Neural progenitor cell (in vitro differentiated cells): ENCODE data around the gene HEPH. TPM values are rescaled to one million over a fixed set of nuclear protein-coding genes. Genes with fewer than 3 reads are reported as not detected.
"Not testable (repeated sequence)": the region's sequence is repeated elsewhere in the genome, so short reads cannot be mapped to it uniquely, and the experiment has no call there.

Experiments used
- DNase-seq: peaks from one replicate; pipeline ENCODE4 v3.0.0-alpha.2; 2016; ENCODE audit warnings: low spot score
- H2AFZ ChIP-seq: fragments of 200-600 bp; sonication (generic); replicated peaks from 2 replicates; pipeline ENCODE4 v1.6.1; 2016; ENCODE audit warnings: antibody characterized with exemption
- H3F3A ChIP-seq: fragments of 200-600 bp; sonication (generic); 2 replicates; pipeline ENCODE4 v1.6.1; 2016; ENCODE audit warnings: antibody characterized with exemption, low read depth
- H3K27ac ChIP-seq: fragments of 200-600 bp; sonication (generic); 2 replicates; pipeline ENCODE4 v1.5.1; 2016; ENCODE audit warnings: mild to moderate bottlenecking
- H3K27me3 ChIP-seq: fragments of 200-600 bp; sonication (generic); 2 replicates; pipeline ENCODE4 v1.6.1; 2016; ENCODE audit warnings: mild to moderate bottlenecking, moderate library complexity
- H3K36me3 ChIP-seq: fragments of 200-600 bp; sonication (generic); 2 replicates; pipeline ENCODE4 v1.5.1; 2016
- H3K4me1 ChIP-seq: fragments of 200-600 bp; sonication (generic); 2 replicates; pipeline ENCODE4 v1.6.1; 2016; ENCODE audit warnings: mixed run types
- H3K4me2 ChIP-seq: fragments of 200-600 bp; sonication (generic); 2 replicates; pipeline ENCODE4 v1.6.1; 2016
- H3K4me3 ChIP-seq: fragments of 200-600 bp; sonication (generic); 2 replicates; pipeline ENCODE4 v1.5.1; 2016
- H3K79me2 ChIP-seq: fragments of 200-600 bp; sonication (generic); 2 replicates; pipeline ENCODE4 v1.6.1; 2016; ENCODE audit warnings: low read depth
- H3K9ac ChIP-seq: fragments of 200-600 bp; sonication (generic); 2 replicates; pipeline ENCODE4 v1.6.1; 2016
- H3K9me3 ChIP-seq: fragments of 200-600 bp; sonication (generic); 2 replicates; pipeline ENCODE4 v1.5.1; 2016; ENCODE audit warnings: low read depth
- H4K20me1 ChIP-seq: fragments of 200-600 bp; sonication (generic); 2 replicates; pipeline ENCODE4 v1.6.1; 2016; ENCODE audit warnings: low read depth
- H3K27ac Mint-ChIP-seq: 3 replicates; pipeline ENCODE4 v1.8.0; 2021; ENCODE audit warnings: mixed read lengths
- H3K27me3 Mint-ChIP-seq: 2 replicates; pipeline ENCODE4 v1.8.0; 2022; ENCODE audit warnings: low read depth, mild to moderate bottlenecking, inconsistent platforms, moderate library complexity, mixed read lengths; ENCODE audit not compliant: insufficient read depth
- H3K36me3 Mint-ChIP-seq: 3 replicates; pipeline ENCODE4 v1.8.0; 2021; ENCODE audit warnings: mixed read lengths
- H3K4me1 Mint-ChIP-seq: 3 replicates; pipeline ENCODE4 v1.8.0; 2021; ENCODE audit warnings: mixed read lengths
- H3K4me3 Mint-ChIP-seq: 3 replicates; pipeline ENCODE4 v1.8.0; 2021; ENCODE audit warnings: mild to moderate bottlenecking, moderate library complexity, mixed read lengths
- H3K9me3 Mint-ChIP-seq: 3 replicates; pipeline ENCODE4 v1.8.0; 2020; ENCODE audit warnings: mixed read lengths
- CTCF ChIP-seq: fragments of 200-600 bp; sonication (generic); IDR thresholded peaks from 2 replicates; pipeline ENCODE4 v1.5.1; 2017; ENCODE audit warnings: antibody characterized with exemption, mild to moderate bottlenecking
- EZH2 ChIP-seq: fragments of 200-600 bp; sonication (generic); IDR thresholded peaks from 2 replicates; pipeline ENCODE4 v1.6.1; 2017; ENCODE audit warnings: antibody characterized with exemption, mild to moderate bottlenecking, moderate library complexity
- EZH2phosphoT487 ChIP-seq: fragments of 200-600 bp; sonication (generic); IDR thresholded peaks from 2 replicates; pipeline ENCODE4 v1.6.1; 2017; ENCODE audit warnings: antibody characterized with exemption
- total RNA-seq: library from RNA; depleted of rRNA; stranded (reverse); fragments of >200 nt; gene quantifications from 2 replicates; pipeline ENCODE4 v1.2.3, GENCODE V29; 2015; ENCODE audit warnings: low replicate concordance

Gene HEPH
- total RNA-seq, 1 donor from 2014 or later = 112 TPM

- Histone ChIP-seq H3F3A (no peaks in the 10 kb centered on the region), H3K4me2 (no peak overlapping the region), H3K27me3 (no peaks in the 10 kb centered on the region), H3K36me3 (no peaks in the 10 kb centered on the region), H2AFZ (no peak overlapping the region), H3K79me2 (no peaks in the 10 kb centered on the region), H4K20me1 (no peaks in the 10 kb centered on the region), H3K9ac (no peak overlapping the region), H3K4me3 (no peak overlapping the region), H3K27ac (no peak overlapping the region), H3K4me1 (no peaks in the 10 kb centered on the region), H3K9me3 (peaks cover 37% of the 10 kb centered on the region)
- no peaks in the 10 kb centered on the region for H3K4me1 Mint-ChIP-seq
- H3K36me3 Mint-ChIP-seq = peaks cover 8% of the 10 kb centered on the region
- no peak for TF ChIP-seq EZH2phosphoT487
- no peak for TF ChIP-seq CTCF
- no peak for TF ChIP-seq EZH2
- H3K27ac Mint-ChIP-seq = no peak overlapping the region
- no peak for DNase-seq
- peaks cover 15% of the 10 kb centered on the region for H3K9me3 Mint-ChIP-seq
- no peak overlapping the region for H3K4me3 Mint-ChIP-seq
- H3K27me3 Mint-ChIP-seq = no peaks in the 10 kb centered on the region
Observed at GRCh38 chrX:66232296-66232695, 68.2 kb downstream of the HEPH start.

DNA sequence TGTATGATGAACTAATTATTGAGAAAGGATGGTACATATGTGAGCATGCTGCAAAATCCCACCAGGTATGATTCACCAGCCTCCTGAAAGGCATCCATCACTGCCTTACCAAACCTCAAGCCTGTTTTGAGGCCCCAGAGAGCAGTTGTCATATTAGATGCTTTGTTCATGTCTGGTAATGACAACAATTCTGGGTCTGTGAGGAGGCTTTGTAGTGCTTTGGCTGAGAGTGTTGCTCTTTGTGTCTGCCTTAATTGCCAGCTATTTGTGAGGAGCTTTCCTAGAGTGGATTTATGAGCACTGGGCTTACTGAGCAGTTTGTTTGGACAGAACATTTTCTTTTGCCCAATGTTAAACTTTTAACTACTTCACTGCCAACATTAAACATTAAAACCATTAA, 69.2 kb downstream of the HEPH start:
- H2AFZ ChIP-seq = no peak overlapping the region
- no peaks in the 10 kb centered on the region for H3K27me3 Mint-ChIP-seq
- H3K27ac ChIP-seq = no peak overlapping the region
- peaks cover 21% of the 10 kb centered on the region for H3K9me3 Mint-ChIP-seq
- H3K9me3 ChIP-seq = peaks cover 37% of the 10 kb centered on the region
- H3K27me3 ChIP-seq = no peaks in the 10 kb centered on the region
- H3K36me3 ChIP-seq = no peaks in the 10 kb centered on the region
- DNase-seq = peak; percentile 1
- no peaks in the 10 kb centered on the region for H3K79me2 ChIP-seq
- peaks cover 7% of the 10 kb centered on the region for H3K36me3 Mint-ChIP-seq
- H3K27ac Mint-ChIP-seq = no peak overlapping the region
- no peak overlapping the region for H3K4me3 Mint-ChIP-seq
- no peak overlapping the region for H3K4me3 ChIP-seq
- no peaks in the 10 kb centered on the region for H3K4me1 Mint-ChIP-seq
- no peaks in the 10 kb centered on the region for H3F3A ChIP-seq
- no peak overlapping the region for H3K9ac ChIP-seq
- H3K4me1 ChIP-seq = no peaks in the 10 kb centered on the region
- no peaks in the 10 kb centered on the region for H4K20me1 ChIP-seq
- no peak for TF ChIP-seq EZH2phosphoT487
- no peak for TF ChIP-seq EZH2
- TF ChIP-seq CTCF = no peak
- H3K4me2 ChIP-seq = no peak overlapping the region

- H3K27ac Mint-ChIP-seq, H3K4me1 ChIP-seq, H3K79me2 ChIP-seq, H2AFZ ChIP-seq, H3K4me3 ChIP-seq, H3K9ac ChIP-seq, H3K27me3 Mint-ChIP-seq, DNase-seq, H3K27ac ChIP-seq, H3K4me3 Mint-ChIP-seq, H3K4me1 Mint-ChIP-seq, H3K36me3 ChIP-seq, H3F3A ChIP-seq, H4K20me1 ChIP-seq, H3K36me3 Mint-ChIP-seq, H3K27me3 ChIP-seq, H3K4me2 ChIP-seq: not testable (repeated sequence)
- H3K9me3 ChIP-seq = peaks cover 31% of the 10 kb centered on the region
- peaks cover 21% of the 10 kb centered on the region for H3K9me3 Mint-ChIP-seq
Observed at GRCh38 chrX:66233904-66234303, 69.9 kb downstream of the HEPH start.

DNA sequence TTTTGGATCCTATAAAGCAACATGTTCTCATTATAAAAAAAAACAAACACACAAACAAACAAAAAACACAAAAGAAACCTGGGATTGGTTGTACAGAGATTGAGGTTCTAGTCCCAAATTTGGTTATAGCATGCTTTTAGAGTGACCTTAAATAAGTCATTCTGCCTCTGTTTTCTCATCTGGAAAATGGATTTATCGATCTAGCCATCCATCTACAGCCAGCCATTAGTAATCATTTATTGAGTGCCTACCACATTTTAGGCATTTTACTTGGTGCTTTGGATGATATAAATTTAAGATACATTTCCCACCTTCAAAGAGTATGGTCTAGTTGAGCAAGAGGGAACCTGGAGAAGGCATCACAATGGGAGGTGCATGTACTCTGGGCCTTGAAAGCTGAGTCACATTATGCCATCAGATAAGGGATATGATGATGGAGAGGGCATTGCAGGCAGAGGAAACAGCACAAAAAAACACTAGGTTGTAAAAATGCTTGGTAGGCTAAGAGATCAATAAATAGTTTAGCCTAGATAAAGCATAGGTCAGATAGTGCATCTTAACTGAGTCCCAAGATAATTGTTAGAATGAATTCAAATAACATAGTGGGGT, 91.4 kb downstream of the HEPH start:
- H3K9ac ChIP-seq = no peak overlapping the region
- no peak for TF ChIP-seq EZH2phosphoT487
- TF ChIP-seq CTCF = no peak
- TF ChIP-seq EZH2 = no peak
- no peaks in the 10 kb centered on the region for H4K20me1 ChIP-seq
- H3K4me3 ChIP-seq = no peak overlapping the region
- H3K9me3 Mint-ChIP-seq = peaks cover 6% of the 10 kb centered on the region
- H3K4me2 ChIP-seq = no peak overlapping the region
- no peaks in the 10 kb centered on the region for H3K4me1 Mint-ChIP-seq
- no peak overlapping the region for H3K27ac ChIP-seq
- DNase-seq = no peak
- no peak overlapping the region for H3K4me3 Mint-ChIP-seq
- no peak overlapping the region for H2AFZ ChIP-seq
- H3K9me3 ChIP-seq = no peaks in the 10 kb centered on the region
- H3F3A ChIP-seq = no peaks in the 10 kb centered on the region
- H3K27me3 Mint-ChIP-seq = no peaks in the 10 kb centered on the region
- H3K36me3 Mint-ChIP-seq = peaks cover 10% of the 10 kb centered on the region
- no peak overlapping the region for H3K27ac Mint-ChIP-seq
- no peaks in the 10 kb centered on the region for H3K79me2 ChIP-seq
- H3K4me1 ChIP-seq = no peaks in the 10 kb centered on the region
- H3K36me3 ChIP-seq = no peaks in the 10 kb centered on the region
- no peaks in the 10 kb centered on the region for H3K27me3 ChIP-seq
